ENCODE measurements around the gene SORCS1. TPM values are rescaled to one million over a fixed set of nuclear protein-coding genes. Genes with fewer than 3 reads are reported as not detected.

SORCS1 gene
- total RNA-seq, 2 experiments from 2014 or later, result not detected

- Mint-ChIP-seq H3K9me3 (no peaks in the 10 kb centered on the region), H3K4me3 (no peak overlapping the region), H3K4me1 (no peaks in the 10 kb centered on the region), H3K36me3 (ENCODE audit: low read depth) (no peaks in the 10 kb centered on the region), H3K27ac (no peak overlapping the region), H3K27me3 (no peaks in the 10 kb centered on the region)
- ChIA-PET CTCF (no interaction called here), POLR2A (no interaction called here)
- DNase-seq, result no peak
These were observed 587.2 kb downstream of the SORCS1 start for GRCh38 chr10:106577266-106577665.

GRCh38 chr10:106576534-106576933 lies 588.0 kb downstream of the SORCS1 start:
- CTCF ChIA-PET, result no interaction called here
- H3K36me3 Mint-ChIP-seq (ENCODE audit: low read depth), result no peaks in the 10 kb centered on the region
- no peaks in the 10 kb centered on the region for H3K27me3 Mint-ChIP-seq

GRCh38 chr10:106573106-106573505 lies 591.4 kb downstream of the SORCS1 start:
- Mint-ChIP-seq H3K4me1 (no peaks in the 10 kb centered on the region), H3K36me3 (ENCODE audit: low read depth) (no peaks in the 10 kb centered on the region), H3K27ac (no peak overlapping the region), H3K27me3 (no peaks in the 10 kb centered on the region), H3K9me3 (no peaks in the 10 kb centered on the region), H3K4me3 (no peak overlapping the region)
- DNase-seq, result no peak
- CTCF ChIA-PET, result interaction anchor here (0.6 kb wide), 1 partner anchor 413 kb away, joined by 3 read pairs; no protein-coding TSS in a partner anchor
- POLR2A ChIA-PET, result no interaction called here

More at GRCh38 chr10:106576534-106576933, 588.0 kb downstream of the SORCS1 start:
- Mint-ChIP-seq H3K27ac (no peak overlapping the region), H3K4me3 (no peak overlapping the region), H3K9me3 (no peaks in the 10 kb centered on the region), H3K4me1 (no peaks in the 10 kb centered on the region)
- POLR2A ChIA-PET, result no interaction called here
- no peak for DNase-seq

GRCh38 chr10:106571192-106571946 lies 593.1 kb downstream of the SORCS1 start:
- Mint-ChIP-seq H3K4me1 (no peaks in the 10 kb centered on the region), H3K4me3 (no peak overlapping the region), H3K27me3 (no peaks in the 10 kb centered on the region), H3K27ac (no peak overlapping the region), H3K36me3 (ENCODE audit: low read depth) (no peaks in the 10 kb centered on the region), H3K9me3 (no peaks in the 10 kb centered on the region)
- no peak for DNase-seq
- ChIA-PET POLR2A (no interaction called here), CTCF (no interaction called here)

GRCh38 chr10:106570268-106570667 lies 594.2 kb downstream of the SORCS1 start:
- ChIA-PET POLR2A (no interaction called here), CTCF (no interaction called here)
- Mint-ChIP-seq H3K27ac (no peak overlapping the region), H3K9me3 (peaks cover 4% of the 10 kb centered on the region), H3K4me1 (no peaks in the 10 kb centered on the region), H3K27me3 (no peaks in the 10 kb centered on the region), H3K4me3 (no peak overlapping the region), H3K36me3 (ENCODE audit: low read depth) (no peaks in the 10 kb centered on the region)
- no peak for DNase-seq

- Mint-ChIP-seq H3K4me3 (no peak overlapping the region), H3K27me3 (no peaks in the 10 kb centered on the region), H3K4me1 (no peaks in the 10 kb centered on the region), H3K36me3 (ENCODE audit: low read depth) (no peaks in the 10 kb centered on the region), H3K9me3 (peaks cover 4% of the 10 kb centered on the region), H3K27ac (no peak overlapping the region)
- ChIA-PET POLR2A (no interaction called here), CTCF (no interaction called here)
- DNase-seq, result no peak
These were observed 596.9 kb downstream of the SORCS1 start for GRCh38 chr10:106567629-106568028.

- CTCF ChIA-PET, result no interaction called here
- Mint-ChIP-seq H3K4me1 (no peaks in the 10 kb centered on the region), H3K27ac (no peak overlapping the region), H3K36me3 (ENCODE audit: low read depth) (no peaks in the 10 kb centered on the region), H3K4me3 (no peak overlapping the region), H3K27me3 (no peaks in the 10 kb centered on the region), H3K9me3 (peaks cover 4% of the 10 kb centered on the region)
- no peak for DNase-seq
- POLR2A ChIA-PET, result no interaction called here
These were observed 597.6 kb downstream of the SORCS1 start for GRCh38 chr10:106566873-106567272.

GRCh38 chr10:106565546-106565945 lies 599.0 kb downstream of the SORCS1 start:
- no peak for DNase-seq
- ChIA-PET CTCF (no interaction called here), POLR2A (no interaction called here)
- Mint-ChIP-seq H3K27ac (peak overlapping the region; percentile 9), H3K4me3 (no peak overlapping the region), H3K36me3 (ENCODE audit: low read depth) (no peaks in the 10 kb centered on the region), H3K4me1 (no peaks in the 10 kb centered on the region), H3K9me3 (peaks cover 4% of the 10 kb centered on the region), H3K27me3 (no peaks in the 10 kb centered on the region)

GRCh38 chr10:106563384-106563783 lies 601.1 kb downstream of the SORCS1 start:
- H3K27ac Mint-ChIP-seq, result no peak overlapping the region
- H3K4me1 Mint-ChIP-seq, result no peaks in the 10 kb centered on the region
- peaks cover 6% of the 10 kb centered on the region for H3K9me3 Mint-ChIP-seq
- ChIA-PET CTCF (no interaction called here), POLR2A (no interaction called here)
- no peaks in the 10 kb centered on the region for H3K36me3 Mint-ChIP-seq (ENCODE audit: low read depth)
- H3K27me3 Mint-ChIP-seq, result no peaks in the 10 kb centered on the region
- no peak for DNase-seq
- H3K4me3 Mint-ChIP-seq, result no peak overlapping the region

GRCh38 chr10:106560925-106561640 lies 603.4 kb downstream of the SORCS1 start:
- ChIA-PET POLR2A (no interaction called here), CTCF (no interaction called here)
- Mint-ChIP-seq H3K4me3 (no peak overlapping the region), H3K4me1 (no peaks in the 10 kb centered on the region), H3K27ac (no peak overlapping the region), H3K27me3 (no peaks in the 10 kb centered on the region), H3K36me3 (ENCODE audit: low read depth) (no peaks in the 10 kb centered on the region), H3K9me3 (peaks cover 6% of the 10 kb centered on the region)
- no peak for DNase-seq

GRCh38 chr10:106559442-106559841 lies 605.1 kb downstream of the SORCS1 start:
- Mint-ChIP-seq H3K4me3 (no peak overlapping the region), H3K4me1 (no peaks in the 10 kb centered on the region), H3K9me3 (peaks cover 2% of the 10 kb centered on the region), H3K36me3 (ENCODE audit: low read depth) (no peaks in the 10 kb centered on the region), H3K27me3 (no peaks in the 10 kb centered on the region), H3K27ac (no peak overlapping the region)
- POLR2A ChIA-PET, result no interaction called here
- CTCF ChIA-PET, result no interaction called here
- no peak for DNase-seq

- Mint-ChIP-seq H3K9me3 (peaks cover 2% of the 10 kb centered on the region), H3K4me1 (no peaks in the 10 kb centered on the region), H3K36me3 (ENCODE audit: low read depth) (no peaks in the 10 kb centered on the region), H3K27me3 (no peaks in the 10 kb centered on the region), H3K4me3 (no peak overlapping the region), H3K27ac (no peak overlapping the region)
- ChIA-PET CTCF (no interaction called here), POLR2A (no interaction called here)
- DNase-seq, result no peak
These were observed 606.4 kb downstream of the SORCS1 start for GRCh38 chr10:106557951-106558733.

- Mint-ChIP-seq H3K27me3 (no peaks in the 10 kb centered on the region), H3K9me3 (peaks cover 2% of the 10 kb centered on the region), H3K4me3 (no peak overlapping the region), H3K4me1 (no peaks in the 10 kb centered on the region), H3K36me3 (ENCODE audit: low read depth) (no peaks in the 10 kb centered on the region), H3K27ac (no peak overlapping the region)
- CTCF ChIA-PET, result no interaction called here
- POLR2A ChIA-PET, result no interaction called here
- no peak for DNase-seq
These were observed 607.5 kb downstream of the SORCS1 start for GRCh38 chr10:106557053-106557452.
